H1 (cell line): Measurements from ENCODE around the gene SLIT2. TPM values are rescaled to one million over a fixed set of nuclear protein-coding genes. Genes with fewer than 3 reads are reported as not detected.

Experiments used
- CTCF ChIA-PET: fragments of 300-600 bp; sonication (Branson Sonifier 250); formaldehyde crosslinking; loops from one replicate; lab custom pipeline; 2021; ENCODE audit not compliant: partially characterized antibody; lab: Charles Lee
- POLR2A ChIA-PET: fragments of 300-600 bp; sonication (Branson Sonifier 250); formaldehyde crosslinking; loops from one replicate; lab custom pipeline; 2021; ENCODE audit warnings: inconsistent platforms; ENCODE audit not compliant: partially characterized antibody; lab: Charles Lee
- DNase-seq, 2 experiments: peaks; one replicate each; pipeline versions ENCODE4 v3.0.0 to v3.0.0-alpha.2; 2010 to 2022; ENCODE audit warnings: low spot score in 2 of 2, low read depth in 1 of 2, mixed read lengths in 1 of 2
- FAIRE-seq: peaks from 2 replicates; lab custom pipeline; 2011; peaks lifted over from hg19 to GRCh38; lab: Jason Lieb, UNC
- H2AFZ ChIP-seq: 2 replicates; pipeline ENCODE4 v1.8.1; 2012; ENCODE audit warnings: low read length, inconsistent platforms
- H2AK5ac ChIP-seq: 2 replicates; pipeline ENCODE4 v1.6.1; 2013; ENCODE audit warnings: low read depth, low read length
- H2BK120ac ChIP-seq: replicated peaks from 2 replicates; pipeline ENCODE3; 2013; ENCODE audit warnings: low read depth, low read length, inconsistent platforms
- H2BK12ac ChIP-seq: 2 replicates; pipeline ENCODE4 v1.6.1; 2013; ENCODE audit warnings: low read depth, low read length
- H2BK15ac ChIP-seq: 2 replicates; pipeline ENCODE4 v1.6.1; 2013; ENCODE audit warnings: low read length
- H2BK20ac ChIP-seq: 2 replicates; pipeline ENCODE4 v1.6.1; 2013; ENCODE audit warnings: low read length
- H2BK5ac ChIP-seq: 2 replicates; pipeline ENCODE4 v1.6.1; 2013; ENCODE audit warnings: low read depth, low read length
- H3K14ac ChIP-seq: 2 replicates; pipeline ENCODE4 v1.6.1; 2013; ENCODE audit warnings: inconsistent platforms; ENCODE audit not compliant: insufficient read length
- H3K18ac ChIP-seq: 2 replicates; pipeline ENCODE4 v1.6.1; 2013; ENCODE audit warnings: low read length; ENCODE audit errors: extremely low read depth
- H3K23ac ChIP-seq: 2 replicates; pipeline ENCODE4 v1.6.1; 2013; ENCODE audit warnings: inconsistent platforms; ENCODE audit not compliant: insufficient read length
- H3K23me2 ChIP-seq: 2 replicates; pipeline ENCODE4 v1.6.1; 2013; ENCODE audit warnings: low read depth, low read length
- H3K27ac ChIP-seq: 2 replicates; pipeline ENCODE4 v1.6.1; 2011; ENCODE audit warnings: low read depth, low read length, inconsistent platforms
- H3K27me3 ChIP-seq, 4 experiments: replicated peaks in 1 of 4; 1 replicate in 1 of 4; 2 replicates in 3 of 4; pipeline versions ENCODE4 v1.6.1 to v1.8.1; 2011 to 2013; ENCODE audit warnings: low read length in 3 of 4, mild to moderate bottlenecking in 3 of 4, inconsistent platforms in 2 of 4, mixed read lengths in 2 of 4, moderate library complexity in 1 of 4; ENCODE audit not compliant: control insufficient read depth in 3 of 4, insufficient read depth in 3 of 4; ENCODE audit errors: extremely low read depth in 1 of 4
- H3K36me3 ChIP-seq, 4 experiments: 2 replicates each; pipeline versions ENCODE4 v1.6.1 to v1.8.1; 2011 to 2013; ENCODE audit warnings: mild to moderate bottlenecking in 4 of 4, low read length in 3 of 4, moderate library complexity in 2 of 4, control low read depth in 1 of 4, inconsistent platforms in 1 of 4; ENCODE audit not compliant: insufficient read depth in 4 of 4, control insufficient read depth in 2 of 4
- H3K4ac ChIP-seq: replicated peaks from 2 replicates; pipeline ENCODE3; 2013; ENCODE audit warnings: low read length, low read depth, mixed read lengths, inconsistent platforms; ENCODE audit not compliant: insufficient read length
- H3K4me1 ChIP-seq, 4 experiments: replicated peaks in 1 of 4; 1 replicate in 1 of 4; 2 replicates in 3 of 4; pipeline versions ENCODE4 v1.6.1 to v1.8.1; 2011 to 2013; ENCODE audit warnings: low read length in 3 of 4, inconsistent platforms in 2 of 4, mixed read lengths in 1 of 4; ENCODE audit not compliant: insufficient read depth in 4 of 4, control insufficient read depth in 3 of 4
- H3K4me2 ChIP-seq, 2 experiments: 2 replicates each; pipeline versions ENCODE4 v1.6.1 to v1.8.1; 2011 to 2013; ENCODE audit warnings: low read depth in 2 of 2, low read length in 2 of 2, control low read depth in 1 of 2, inconsistent platforms in 1 of 2, mild to moderate bottlenecking in 1 of 2; ENCODE audit not compliant: insufficient read depth in 1 of 2
- H3K4me3 ChIP-seq, 4 experiments: fragments of 200-600, 300-600 bp in 1 of 4; sonication (generic), shearing (Covaris generic), sonication (Bioruptor Twin) in 1 of 4; 2 replicates each; pipeline versions ENCODE4 v1.5.1 to v1.8.1; 2011 to 2016; ENCODE audit warnings: low read length in 4 of 4, low read depth in 3 of 4, control low read depth in 2 of 4, inconsistent platforms in 2 of 4, mild to moderate bottlenecking in 2 of 4, mixed read lengths in 1 of 4, moderate library complexity in 1 of 4; ENCODE audit not compliant: insufficient read depth in 2 of 4; ENCODE audit errors: extremely low read depth in 1 of 4
- H3K56ac ChIP-seq: replicated peaks from 2 replicates; pipeline ENCODE3; 2013; ENCODE audit warnings: low read depth, mild to moderate bottlenecking, mixed read lengths, low read length, inconsistent platforms; ENCODE audit not compliant: insufficient read length
- H3K79me1 ChIP-seq: 2 replicates; pipeline ENCODE4 v1.6.1; 2013; ENCODE audit warnings: low read depth, low read length, control low read depth
- H3K79me2 ChIP-seq, 2 experiments: 2 replicates each; pipeline versions ENCODE4 v1.6.1 to v1.8.1; 2012 to 2013; ENCODE audit warnings: low read length in 2 of 2, mild to moderate bottlenecking in 2 of 2, inconsistent platforms in 1 of 2; ENCODE audit not compliant: insufficient read depth in 2 of 2, control insufficient read depth in 1 of 2
- H3K9ac ChIP-seq, 4 experiments: replicated peaks in 1 of 4; 1 replicate in 1 of 4; 2 replicates in 3 of 4; pipeline versions ENCODE4 v1.6.1 to v1.8.1; 2011 to 2013; ENCODE audit warnings: low read depth in 3 of 4, low read length in 3 of 4, control low read depth in 2 of 4, mild to moderate bottlenecking in 2 of 4, moderate library complexity in 2 of 4, inconsistent platforms in 1 of 4; ENCODE audit errors: extremely low read depth in 1 of 4
- H3K9me3 ChIP-seq, 2 experiments: 2 replicates each; pipeline versions ENCODE4 v1.6.1 to v1.8.1; 2012 to 2013; ENCODE audit warnings: mild to moderate bottlenecking in 2 of 2, moderate library complexity in 2 of 2, control low read depth in 1 of 2, inconsistent platforms in 1 of 2, low read depth in 1 of 2, low read length in 1 of 2, mixed read lengths in 1 of 2; ENCODE audit not compliant: insufficient read depth in 2 of 2
- H4K20me1 ChIP-seq, 2 experiments: replicated peaks in 1 of 2; 2 replicates each; pipeline versions ENCODE3 to v1.8.1; 2011 to 2013; ENCODE audit warnings: inconsistent platforms in 2 of 2, low read length in 2 of 2, mild to moderate bottlenecking in 1 of 2; ENCODE audit not compliant: insufficient read depth in 2 of 2, control insufficient read depth in 1 of 2
- H4K5ac ChIP-seq: 2 replicates; pipeline ENCODE4 v1.6.1; 2013; ENCODE audit warnings: low read length, low read depth, mixed read lengths, inconsistent platforms; ENCODE audit not compliant: insufficient read length
- H4K8ac ChIP-seq: 2 replicates; pipeline ENCODE4 v1.8.0; 2013; ENCODE audit warnings: mild to moderate bottlenecking, moderate library complexity, low read length, inconsistent platforms; ENCODE audit not compliant: insufficient read depth; ENCODE audit errors: extremely low read depth
- H4K91ac ChIP-seq: replicated peaks from 2 replicates; pipeline ENCODE3; 2013; ENCODE audit warnings: low read length, mixed read lengths, inconsistent platforms; ENCODE audit not compliant: insufficient read length
- EGR1 ChIP-seq: IDR thresholded peaks from 2 replicates; pipeline ENCODE4 v1.6.1; 2011; ENCODE audit warnings: low read depth, low read length, borderline replicate concordance
- RAD21 ChIP-seq, 2 experiments: IDR thresholded peaks in 1 of 2; conservative IDR thresholded peaks in 1 of 2; 2 replicates each; pipeline ENCODE4 v1.6.1; 2011; ENCODE audit warnings: low read depth in 2 of 2, low read length in 2 of 2, improper control_type of control experiment in 1 of 2, inconsistent platforms in 1 of 2, mild to moderate bottlenecking in 1 of 2, moderate library complexity in 1 of 2
- SP4 ChIP-seq: IDR thresholded peaks from 2 replicates; pipeline ENCODE4 v1.6.1; 2012; ENCODE audit warnings: low read length, inconsistent platforms
- WGBS, 2 experiments: shearing (Covaris generic) in 1 of 2; methylation state at CpG; one replicate each; pipeline versions ENCODE4 v1.1.6 to v1.1.7; 2013 to 2015; ENCODE audit warnings: low lambda C conversion rate in 2 of 2, mixed read lengths in 2 of 2, inconsistent platforms in 1 of 2, low coverage in 1 of 2, missing lambda C conversion rate in 1 of 2; ENCODE audit not compliant: insufficient replicate concordance in 2 of 2, insufficient coverage in 1 of 2, insufficient read length in 1 of 2; ENCODE audit errors: extremely low coverage in 1 of 2, missing lambda C conversion rate in 1 of 2; 5-methylcytosine and 5-hydroxymethylcytosine counted together
- polyA plus RNA-seq, 7 experiments: library from polyadenylated mRNA; depleted of rRNA in 3 of 7; stranded (reverse) in 5 of 7; unstranded in 2 of 7; fragments of >200 nt in 5 of 7; fragments of 200-250 nt in 2 of 7; gene quantifications; 1 replicate in 5 of 7; 2 replicates in 1 of 7; 4 replicates in 1 of 7; pipeline versions ENCODE4 v1.2.1 to v1.2.3, GENCODE V29; 2011 to 2013; ENCODE audit warnings: missing spikeins in 2 of 7, mixed read lengths in 2 of 7
- total RNA-seq: library from RNA; stranded (reverse); fragmentation: NEBNext Ultra II Directional; extraction: Animal tissue kit (Norgen Biotek cat#: 25700); gene quantifications from 2 replicates; pipeline ENCODE4 v1.2.1, GENCODE V29; 2021

The SLIT2 gene
- total and polyA plus RNA-seq, 2 of the 8 experiments (the other 6 are each of a cell fraction or from before 2014, with no cell fraction given) = 2.0 to 13.7 TPM

- Histone ChIP-seq H2BK20ac (no peak overlapping the region), H3K4me1 (no peaks in the 10 kb centered on the region), H3K27me3 (no peaks in the 10 kb centered on the region), H3K4me3 (no peak overlapping the region), H4K5ac (no peak overlapping the region), H4K8ac (no peak overlapping the region), H3K9ac (no peak overlapping the region), H3K9me3 (no peaks in the 10 kb centered on the region), H3K18ac (no peak overlapping the region), H2AFZ (no peak overlapping the region), H2BK15ac (no peak overlapping the region), H4K20me1 (no peaks in the 10 kb centered on the region), H3K27ac (no peak overlapping the region), H3K79me1 (no peaks in the 10 kb centered on the region), H3K23me2 (no peaks in the 10 kb centered on the region), H3K56ac (no peak overlapping the region), H3K14ac (no peak overlapping the region), H3K36me3 (no peaks in the 10 kb centered on the region), H2BK120ac (no peak overlapping the region), H3K23ac (no peak overlapping the region), H2AK5ac (no peak overlapping the region), H3K4me2 (no peak overlapping the region), H4K91ac (no peak overlapping the region), H3K79me2 (no peaks in the 10 kb centered on the region), H2BK12ac (no peak overlapping the region), H2BK5ac (no peak overlapping the region), H3K4ac (no peak overlapping the region)
- no peak for FAIRE-seq
- POLR2A ChIA-PET = interaction anchor here (1.1 to 1.5 kb wide), 2 partner anchors 9 to 21 kb away, joined by 4 to 6 read pairs; partner anchors contain the start of gene SLIT2
- CTCF ChIA-PET = interaction anchor here (0.7 kb wide), 1 partner anchor 20 kb away, joined by 3 read pairs; no protein-coding TSS in a partner anchor
- no peak for DNase-seq
- TF ChIP-seq RAD21 (IDR thresholded peaks at IDR 0.05 in 1 of 2, conservative IDR thresholded peaks at IDR 0.05 in 1 of 2; ENCODE audit: low read depth in 2 of 2, low read length in 2 of 2) (no peak), SP4 (no peak), EGR1 (no peak)
- WGBS, 2 experiments = 87% methylated on average over 4 of the region's 4 CpGs; no CpG with 5 or more reads in 1 of the 2 experiments
Observed at GRCh38 chr4:20272411-20272872, 20.7 kb downstream of the SLIT2 start.
